Inflammatory macrophage treated with lipopolysaccharide for 4 hours (primary cell): Measurements from ENCODE around the gene WHRN.

Experiments used
- DNase-seq: peaks from one replicate; pipeline ENCODE4 v3.0.0-alpha.2; 2020

WHRN gene

DNA sequence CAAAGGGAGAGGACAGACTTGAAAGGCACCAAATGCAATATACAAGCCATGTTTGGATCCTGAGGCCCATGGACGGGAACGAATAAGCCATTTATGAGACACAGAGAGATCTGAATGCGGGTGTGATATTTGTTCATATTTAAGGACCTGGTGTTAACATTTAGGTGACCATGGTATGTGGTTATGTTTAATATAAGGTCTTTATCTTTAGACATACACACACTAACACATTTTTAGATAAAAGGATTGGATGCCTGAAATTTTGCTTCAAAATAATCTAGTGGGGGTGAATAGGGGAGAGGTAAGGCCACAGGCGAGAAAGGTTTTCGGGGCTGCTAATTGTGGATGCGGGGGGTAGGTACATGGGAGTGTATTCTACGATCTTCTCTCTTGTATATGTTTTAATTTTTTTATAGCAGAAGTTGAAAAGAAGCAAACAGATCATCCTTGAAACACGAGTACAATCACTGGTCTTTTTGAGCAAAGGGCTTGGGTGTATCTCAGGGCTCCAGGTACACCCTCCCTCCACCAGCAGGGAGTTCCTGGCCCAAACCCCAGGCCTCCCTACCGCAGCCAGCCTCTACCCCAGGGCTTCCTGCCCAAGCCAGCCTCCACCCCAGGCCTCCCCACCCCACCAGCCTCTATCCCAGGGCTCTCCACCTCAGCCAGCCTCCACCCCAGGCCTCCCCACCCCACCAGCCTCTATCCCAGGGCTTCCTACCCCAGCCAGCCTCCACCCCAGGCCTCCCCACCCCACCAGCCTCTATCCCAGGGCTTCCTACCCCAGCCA, 129.7 kb downstream of the WHRN start:
- no peak for DNase-seq

DNA sequence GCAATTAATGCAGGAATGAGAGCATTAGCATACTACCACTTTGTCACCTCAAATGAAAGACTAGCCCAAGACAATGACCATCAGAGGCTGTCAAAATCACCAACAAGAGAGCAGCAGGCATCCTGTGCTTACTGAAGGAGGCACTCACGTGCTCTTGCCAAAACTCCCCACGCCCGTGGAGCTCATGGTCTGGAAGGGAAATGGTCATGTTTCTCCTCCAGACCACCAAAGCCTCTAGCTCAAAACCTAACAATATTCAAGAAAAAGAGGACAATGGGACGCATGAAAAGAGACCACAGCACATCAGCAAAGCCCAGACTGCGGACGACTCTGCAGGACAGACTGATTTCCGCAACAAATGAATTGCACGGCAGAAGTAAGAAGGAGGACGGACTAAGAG, 130.3 kb downstream of the WHRN start:
- DNase-seq: no peak

DNA sequence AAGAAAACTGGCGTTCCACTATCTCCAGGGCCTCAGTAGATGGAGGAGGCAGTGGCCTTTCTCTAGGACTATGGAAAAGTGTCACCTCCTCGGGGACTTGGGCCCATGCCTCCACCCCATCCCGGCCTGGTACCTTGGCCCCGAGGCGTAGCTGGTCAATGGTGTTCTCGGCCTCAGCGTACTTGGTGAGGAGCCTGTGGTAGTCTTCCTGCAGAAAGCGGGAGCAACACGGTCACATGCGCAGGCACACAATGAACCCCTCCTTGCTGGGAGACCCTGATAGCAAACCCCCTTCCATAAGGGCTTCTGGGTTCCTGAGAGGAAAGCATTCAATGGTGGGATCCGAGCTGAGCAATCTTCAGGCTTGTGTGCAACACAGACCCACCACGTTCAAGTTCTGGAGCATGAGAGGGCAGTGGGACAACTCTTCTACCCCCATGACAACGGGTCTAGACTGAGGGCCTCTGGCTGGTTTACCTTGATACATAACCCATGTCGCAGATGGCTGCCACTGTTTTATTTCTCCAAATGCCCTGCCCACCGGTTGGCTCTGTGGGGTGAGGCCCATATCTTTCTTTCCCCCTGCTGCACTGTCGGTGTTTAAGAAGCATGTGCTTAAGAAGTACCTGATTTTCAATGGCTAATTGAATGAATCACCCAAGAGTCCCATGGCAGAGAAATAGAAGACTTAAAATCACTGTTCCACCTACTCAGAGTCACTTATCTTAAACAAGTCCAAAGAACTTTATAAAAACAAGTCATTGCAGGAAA, 131.1 kb downstream of the WHRN start:
- no peak for DNase-seq

- DNase-seq: peak; percentile 86
These were observed 132.3 kb downstream of the WHRN start for GRCh38 chr9:114372921-114373448.

GRCh38 chr9:114371973-114372917, 133.0 kb downstream of the WHRN start:
- peak; percentile 60 for DNase-seq

- DNase-seq: no peak
These were observed 133.8 kb downstream of the WHRN start for GRCh38 chr9:114371343-114371944.

GRCh38 chr9:114370968-114371320, 134.3 kb downstream of the WHRN start:
- no peak for DNase-seq

DNA sequence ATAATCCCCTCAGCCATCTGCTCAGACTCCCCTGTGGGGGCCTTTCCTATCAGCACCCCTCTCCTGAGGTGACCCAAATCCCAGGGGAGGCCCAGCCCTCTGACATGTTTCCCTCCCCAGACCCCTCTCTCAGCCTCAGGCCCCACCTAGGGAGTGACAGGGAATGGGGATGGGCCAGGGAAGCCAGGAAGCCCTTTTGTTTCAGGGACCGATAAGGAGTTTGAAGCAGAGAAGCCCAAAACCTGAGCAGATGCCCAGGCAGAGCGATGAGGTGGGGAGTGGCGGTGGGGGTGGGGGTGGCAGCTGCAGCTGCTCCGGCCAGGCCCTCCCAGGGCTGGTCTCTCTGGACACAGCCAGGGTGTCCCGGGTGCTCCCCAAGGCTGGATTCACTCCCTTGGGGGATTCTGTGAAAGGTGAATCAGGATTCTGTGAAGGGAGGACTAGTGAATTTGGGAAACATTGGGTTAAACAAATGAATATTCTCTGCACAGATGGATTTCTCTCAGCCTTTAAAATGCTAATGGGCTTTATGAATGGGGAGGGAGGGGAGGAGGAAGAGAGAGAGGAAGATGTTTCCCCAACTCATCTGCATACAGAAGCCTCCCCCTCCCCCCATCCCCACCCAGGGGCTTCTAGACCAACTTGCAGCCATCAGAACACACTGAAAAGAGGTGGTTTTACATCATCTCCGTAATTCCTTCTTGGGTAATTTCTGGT, 134.9 kb downstream of the WHRN start:
- DNase-seq: no peak

DNA sequence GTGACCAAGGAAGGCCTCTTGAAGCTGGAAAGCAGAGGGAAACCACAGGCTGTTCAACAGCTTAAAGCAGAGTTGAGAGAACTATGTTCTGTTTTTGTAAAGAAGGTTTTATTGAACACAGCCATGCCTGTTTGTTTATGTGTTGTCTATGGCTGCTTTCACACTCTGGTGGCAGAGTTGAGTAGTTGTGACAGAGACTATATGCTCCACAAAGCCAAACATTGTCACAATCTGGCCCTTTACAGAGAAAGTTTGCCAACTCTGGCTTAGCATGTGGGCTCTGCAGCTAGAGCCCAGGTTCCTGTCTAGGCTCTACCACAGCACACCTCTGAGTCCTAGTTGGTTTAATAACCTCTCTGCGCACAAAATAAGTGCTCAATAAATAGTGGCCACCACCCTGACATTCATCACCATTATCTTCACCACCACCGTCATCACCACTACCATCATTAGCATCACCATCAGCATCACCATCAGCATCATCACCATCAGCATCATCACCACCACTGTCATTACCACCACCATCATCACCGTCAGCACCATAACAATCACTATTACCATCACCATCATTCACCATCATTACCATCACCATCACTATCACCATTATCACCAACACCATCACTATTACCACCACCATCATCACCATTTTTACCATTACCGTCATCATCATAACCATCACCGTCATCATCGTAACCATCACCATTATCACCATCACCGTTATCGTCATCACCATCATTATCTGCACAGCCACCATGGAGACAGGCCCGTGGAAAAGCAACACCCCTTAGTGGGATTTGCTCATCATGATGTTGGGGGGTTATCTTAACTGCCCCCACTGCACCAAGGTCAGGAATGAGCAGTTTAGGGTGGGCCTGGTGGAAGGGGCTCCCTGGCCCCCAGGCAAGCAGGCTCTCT, 135.8 kb downstream of the WHRN start:
- no peak for DNase-seq

DNA sequence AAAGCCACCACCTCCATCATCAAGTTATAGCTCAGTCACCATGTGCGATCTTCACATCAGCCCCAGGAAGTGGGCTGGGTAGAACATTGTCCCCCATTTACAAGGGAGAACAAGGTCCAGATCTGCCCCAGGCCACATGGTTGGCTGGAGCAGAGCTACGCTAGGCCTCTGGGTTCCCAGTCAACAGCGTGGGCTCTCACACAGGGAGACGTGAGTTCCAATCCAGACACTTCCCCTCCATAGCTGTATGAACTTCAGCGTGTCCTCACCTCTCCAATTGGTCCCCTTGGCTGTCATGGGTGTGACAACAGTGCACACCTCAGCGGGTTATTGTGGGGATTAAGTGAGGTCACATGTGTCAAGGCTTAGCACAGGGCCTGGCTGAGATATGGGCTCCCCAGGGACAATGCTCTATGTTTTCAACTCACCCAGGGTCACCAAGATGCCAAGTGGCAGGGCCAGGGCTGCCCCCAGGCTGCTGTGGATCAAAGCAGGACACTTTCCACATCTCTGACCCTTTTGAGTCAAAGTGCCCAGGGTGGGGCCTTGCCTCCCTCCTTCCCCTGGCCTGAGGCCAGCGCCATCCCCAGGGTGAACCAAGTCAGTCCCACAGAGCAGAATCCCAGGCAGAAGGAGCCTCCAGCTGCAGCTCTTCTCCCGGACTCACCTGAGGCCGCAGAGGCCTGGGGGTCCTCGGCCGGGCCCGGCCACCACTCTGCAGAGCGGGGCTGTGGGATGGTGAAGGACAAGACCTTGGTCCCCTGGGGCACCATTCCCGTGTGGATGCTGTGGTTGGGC, 137.3 kb downstream of the WHRN start:
- DNase-seq: no peak

GRCh38 chr9:114367366-114367765, 137.9 kb downstream of the WHRN start:
- no peak for DNase-seq

GRCh38 chr9:114366334-114367128, 138.7 kb downstream of the WHRN start:
- peak; percentile 42 for DNase-seq

DNA sequence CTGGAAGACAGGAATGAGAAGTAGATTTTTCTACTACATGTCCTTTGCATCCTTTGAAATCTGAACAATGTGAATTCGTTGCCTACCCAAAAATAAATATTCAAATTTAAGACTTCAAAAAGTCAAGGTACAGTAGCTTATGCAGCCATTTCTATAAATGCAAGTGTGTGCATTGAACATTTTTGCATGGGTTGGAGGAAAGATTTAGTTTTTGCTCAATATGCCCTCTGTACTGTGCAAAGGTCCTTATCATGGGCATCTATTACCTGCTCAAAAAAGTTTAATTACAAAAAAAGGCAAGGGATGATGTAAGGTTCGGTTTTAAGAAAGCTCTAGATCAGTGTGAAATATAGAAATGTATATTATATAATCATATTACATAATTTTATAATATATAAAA, 140.1 kb downstream of the WHRN start:
- no peak for DNase-seq

- DNase-seq: peak; percentile 77
These were observed 140.9 kb downstream of the WHRN start for GRCh38 chr9:114364134-114365041.

DNA sequence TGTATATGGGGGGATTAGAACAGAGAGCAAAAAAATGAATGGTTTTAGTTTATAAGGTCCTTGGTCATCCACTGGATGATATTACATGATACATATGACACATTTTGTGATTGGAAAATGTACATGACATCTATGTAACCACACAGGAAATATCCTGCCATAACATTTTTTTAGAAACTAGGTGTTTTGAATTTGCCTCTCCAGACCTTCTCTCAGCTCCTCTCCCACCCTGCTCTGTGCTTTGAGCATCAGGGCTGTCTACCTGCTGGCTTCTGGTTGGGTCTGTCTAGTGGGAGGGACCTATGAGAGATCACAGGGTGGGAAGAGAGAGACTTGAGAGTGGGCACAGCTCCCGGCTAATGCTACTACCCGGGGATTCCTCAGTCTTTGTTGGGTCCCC, 141.8 kb downstream of the WHRN start:
- DNase-seq: no peak

DNA sequence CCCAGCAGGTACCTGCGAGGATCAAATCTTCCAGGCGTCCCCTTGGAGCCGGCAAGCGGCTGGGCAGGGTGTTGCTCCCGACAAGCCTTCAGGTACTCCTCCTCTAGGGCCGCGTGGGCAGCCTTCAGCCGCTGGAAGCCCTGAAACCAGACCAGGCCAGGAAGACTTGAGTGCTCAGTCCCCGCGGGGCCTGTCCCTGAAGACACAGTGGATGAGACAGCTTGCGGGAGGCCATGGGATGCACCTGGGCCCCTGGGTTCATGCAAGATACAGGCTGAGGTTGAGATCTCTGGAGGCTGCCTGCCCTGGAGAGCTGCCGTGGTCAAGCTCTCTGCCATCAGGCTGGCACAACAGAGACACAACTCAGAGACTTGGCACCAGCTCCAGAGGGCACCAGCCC, 142.9 kb downstream of the WHRN start:
- DNase-seq: no peak

- no peak for DNase-seq
These were observed 143.7 kb downstream of the WHRN start for GRCh38 chr9:114361542-114361941.

- DNase-seq: no peak
These were observed 145.5 kb downstream of the WHRN start for GRCh38 chr9:114359801-114360200.
